A549 (cell line): ENCODE results near the gene PCDHB12. TPM values are rescaled to one million over a fixed set of nuclear protein-coding genes. Genes with fewer than 3 reads are reported as not detected.
A peak's percentile ranks its signal among the peaks of the same experiment; 100 is the strongest.
"Not testable (repeated sequence)": the region's sequence is repeated elsewhere in the genome, so short reads cannot be mapped to it uniquely, and the experiment has no call there.

ENCODE experiments used
- ATAC-seq, 2 experiments: fragments of 200-7000 bp in 1 of 2; fragments of >200 bp in 1 of 2; cut with Nextera tagmentation in 1 of 2; cut with Tn5 transposase in 1 of 2; 3 replicates each; pipeline versions ENCODE4 v1.8.0 to v1.9.1; 2018 to 2020; ENCODE audit warnings: mild to moderate bottlenecking in 1 of 2, moderate library complexity in 1 of 2
- CTCF ChIA-PET: fragments of 300-600 bp; sonication (Branson Sonifier 250); formaldehyde crosslinking; extraction: SDS; loops from one replicate; lab custom pipeline; 2021; ENCODE audit warnings: antibody characterized with exemption, inconsistent platforms; lab: Yijun Ruan, JAX
- POLR2A ChIA-PET: fragments of 350-600 bp; formaldehyde crosslinking; extraction: SDS; loops from one replicate; lab custom pipeline; 2021; ENCODE audit warnings: antibody characterized with exemption, inconsistent platforms; lab: Yijun Ruan, JAX
- DNase-seq, 2 experiments: peaks; one replicate each; pipeline versions ENCODE4 v3.0.0 to v3.0.0-alpha.2; 2011 to 2016; ENCODE audit warnings: low read depth in 1 of 2, low spot score in 1 of 2
- FAIRE-seq: peaks from 2 replicates; lab custom pipeline; 2011; peaks lifted over from hg19 to GRCh38; lab: Jason Lieb, UNC
- H3K27ac ChIP-seq, 2 experiments: fragments of >200 bp; sonication (Bioruptor Twin); formaldehyde crosslinking; 3 replicates each; pipeline ENCODE4 v1.5.1; 2016 to 2017
- H3K4me1 ChIP-seq: fragments of >200 bp; sonication (Bioruptor Twin); formaldehyde crosslinking; 3 replicates; pipeline ENCODE4 v1.6.1; 2016
- H3K4me2 ChIP-seq: fragments of >200 bp; sonication (Bioruptor Twin); formaldehyde crosslinking; 3 replicates; pipeline ENCODE4 v1.6.1; 2016
- H3K4me3 ChIP-seq: fragments of >200 bp; sonication (Bioruptor Twin); formaldehyde crosslinking; 3 replicates; pipeline ENCODE4 v1.5.1; 2016
- H3K9me3 ChIP-seq: fragments of >200 bp; sonication (Bioruptor Twin); formaldehyde crosslinking; 3 replicates; pipeline ENCODE4 v1.6.1; 2016
- HOXB13 ChIP-seq: fragments of 250-450 bp; sonication (Bioruptor Pico); IDR thresholded peaks from 2 replicates; pipeline ENCODE4 v1.5.0; 2020; ENCODE audit warnings: low read depth, mild to moderate bottlenecking, moderate library complexity
- RAD21 ChIP-seq, 2 experiments: fragments of >200 bp in 1 of 2; sonication (Bioruptor Twin) in 1 of 2; formaldehyde crosslinking in 1 of 2; IDR thresholded peaks in 1 of 2; conservative IDR thresholded peaks in 1 of 2; 2 replicates in 1 of 2; 3 replicates in 1 of 2; pipeline ENCODE4 v1.6.1; 2012 to 2018; ENCODE audit warnings: inconsistent platforms in 1 of 2
- WGBS: methylation state at CpG from one replicate; pipeline ENCODE4 v1.1.6; 2017; ENCODE audit errors: missing lambda C conversion rate; 5-methylcytosine and 5-hydroxymethylcytosine counted together
- polyA plus RNA-seq, 4 experiments: library from polyadenylated mRNA; depleted of rRNA in 3 of 4; stranded (reverse); fragments of >200 nt; fragmentation: RNase III in 1 of 4; extraction: RNeasy Plus Mini Kit Qiagen cat#74134 plus additional on column Dnase treatment in 1 of 4; gene quantifications; 2 replicates in 3 of 4; 3 replicates in 1 of 4; pipeline ENCODE4 v1.2.3, GENCODE V29; 2011 to 2017
- TF ChIP-seq, protein P1 (sequence below): fragments of >200 bp; sonication (Bioruptor Twin); formaldehyde crosslinking; IDR thresholded peaks from 3 replicates; pipeline ENCODE4 v1.5.1; 2016

The PCDHB12 gene
- polyA plus RNA-seq, 2 of the 4 experiments (the other 2 are of a cell fraction) = 0.05 TPM; not detected in 1

DNA sequence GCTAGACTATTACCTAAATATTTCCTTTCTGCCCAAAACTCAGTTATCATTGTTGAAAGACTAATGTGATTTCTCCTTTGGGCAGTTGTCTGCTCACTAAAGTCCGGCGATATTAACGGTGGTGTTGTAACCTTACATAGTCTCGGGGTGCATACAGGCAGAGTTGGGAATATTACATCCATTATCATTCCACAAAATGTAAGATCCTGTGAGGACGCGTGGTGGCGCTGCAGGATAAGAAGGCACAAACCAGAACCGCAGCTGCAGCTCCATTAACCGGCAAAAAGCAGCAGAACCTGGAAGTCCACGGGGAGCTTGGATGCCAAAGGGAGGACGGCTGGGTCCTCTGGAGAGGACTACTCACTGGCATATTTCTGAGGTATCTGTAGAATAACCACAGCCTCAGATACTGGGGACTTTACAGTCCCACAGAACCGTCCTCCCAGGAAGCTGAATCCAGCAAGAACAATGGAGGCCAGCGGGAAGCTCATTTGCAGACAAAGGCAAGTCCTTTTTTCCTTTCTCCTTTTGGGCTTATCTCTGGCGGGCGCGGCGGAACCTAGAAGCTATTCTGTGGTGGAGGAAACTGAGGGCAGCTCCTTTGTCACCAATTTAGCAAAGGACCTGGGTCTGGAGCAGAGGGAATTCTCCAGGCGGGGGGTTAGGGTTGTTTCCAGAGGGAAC, 5.3 kb downstream of the PCDHB12 start, which contains the start of gene PCDHB13:
Gene PCDHB13, plus strand, starts transcription at position 264 of the 684 bp plus-strand sequence. Its CDS starts 205 bp downstream, at position 469.
- H3K9me3 ChIP-seq = peaks cover 10% of the 10 kb centered on the region
- H3K4me2 ChIP-seq, H3K4me3 ChIP-seq, H3K4me1 ChIP-seq, FAIRE-seq, POLR2A ChIA-PET, H3K27ac ChIP-seq: not testable (repeated sequence)
- ATAC-seq = peak; percentile 59 to 73; a peak in 5 of 6 replicates
- CTCF ChIA-PET = interaction anchor here (0.8 to 1.4 kb wide), 5 partner anchors 10 to 386 kb away, joined by 3 to 6 read pairs (median 3); partner anchors contain the start of genes PCDHA6, PCDHB10 and PCDHB14
- peak in 1 of 2 experiments; percentile 53 for DNase-seq
- TF ChIP-seq RAD21 (conservative IDR thresholded peaks at IDR 0.05 in 1 of 2, IDR thresholded peaks at IDR 0.05 in 1 of 2) = peak in 1 of 2 experiments; percentile 28; a peak in 1 of 5 replicates
- WGBS = 2% methylated on average over 13 of the region's 18 CpGs

DNA sequence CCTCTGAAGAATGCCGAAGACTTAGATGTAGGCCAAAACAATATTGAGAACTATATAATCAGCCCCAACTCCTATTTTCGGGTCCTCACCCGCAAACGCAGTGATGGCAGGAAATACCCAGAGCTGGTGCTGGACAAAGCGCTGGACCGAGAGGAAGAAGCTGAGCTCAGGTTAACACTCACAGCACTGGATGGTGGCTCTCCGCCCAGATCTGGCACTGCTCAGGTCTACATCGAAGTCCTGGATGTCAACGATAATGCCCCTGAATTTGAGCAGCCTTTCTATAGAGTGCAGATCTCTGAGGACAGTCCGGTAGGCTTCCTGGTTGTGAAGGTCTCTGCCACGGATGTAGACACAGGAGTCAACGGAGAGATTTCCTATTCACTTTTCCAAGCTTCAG, 6.1 kb downstream of the PCDHB12 start:
- WGBS = 49% methylated on average over 9 of the region's 12 CpGs

DNA sequence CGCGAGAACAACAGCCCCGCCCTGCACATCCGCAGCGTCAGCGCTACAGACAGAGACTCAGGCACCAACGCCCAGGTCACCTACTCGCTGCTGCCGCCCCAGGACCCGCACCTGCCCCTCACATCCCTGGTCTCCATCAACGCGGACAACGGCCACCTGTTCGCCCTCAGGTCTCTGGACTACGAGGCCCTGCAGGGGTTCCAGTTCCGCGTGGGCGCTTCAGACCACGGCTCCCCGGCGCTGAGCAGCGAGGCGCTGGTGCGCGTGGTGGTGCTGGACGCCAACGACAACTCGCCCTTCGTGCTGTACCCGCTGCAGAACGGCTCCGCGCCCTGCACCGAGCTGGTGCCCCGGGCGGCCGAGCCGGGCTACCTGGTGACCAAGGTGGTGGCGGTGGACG, 7.0 kb downstream of the PCDHB12 start:
- CTCF ChIA-PET, H3K4me2 ChIP-seq, DNase-seq, POLR2A ChIA-PET, H3K27ac ChIP-seq, ATAC-seq, FAIRE-seq, H3K4me1 ChIP-seq, H3K4me3 ChIP-seq: not testable (repeated sequence)
- H3K9me3 ChIP-seq = peaks cover 11% of the 10 kb centered on the region; the same call in 2 of the 3 replicates
- WGBS = 74% methylated on average over 15 of the region's 40 CpGs

More for the DNA sequence above, 6.1 kb downstream of the PCDHB12 start:
- H3K4me1 ChIP-seq, POLR2A ChIA-PET, H3K4me3 ChIP-seq, H3K4me2 ChIP-seq, FAIRE-seq, DNase-seq, H3K27ac ChIP-seq, H3K9me3 ChIP-seq, ATAC-seq: not testable (repeated sequence)
- CTCF ChIA-PET = interaction anchor here (0.8 to 1.4 kb wide), 2 partner anchors 9 to 22 kb away, joined by 3 to 6 read pairs; partner anchors contain the start of genes PCDHB10 and PCDHB14

DNA sequence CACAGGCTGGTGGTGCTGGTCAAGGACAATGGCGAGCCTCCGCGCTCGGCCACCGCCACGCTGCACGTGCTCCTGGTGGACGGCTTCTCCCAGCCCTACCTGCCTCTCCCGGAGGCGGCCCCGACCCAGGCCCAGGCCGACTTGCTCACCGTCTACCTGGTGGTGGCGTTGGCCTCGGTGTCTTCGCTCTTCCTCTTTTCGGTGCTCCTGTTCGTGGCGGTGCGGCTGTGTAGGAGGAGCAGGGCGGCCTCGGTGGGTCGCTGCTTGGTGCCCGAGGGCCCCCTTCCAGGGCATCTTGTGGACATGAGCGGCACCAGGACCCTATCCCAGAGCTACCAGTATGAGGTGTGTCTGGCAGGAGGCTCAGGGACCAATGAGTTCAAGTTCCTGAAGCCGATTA, 7.5 kb downstream of the PCDHB12 start:
- H3K4me3 ChIP-seq, H3K4me1 ChIP-seq, POLR2A ChIA-PET, CTCF ChIA-PET, FAIRE-seq, H3K27ac ChIP-seq, DNase-seq, H3K4me2 ChIP-seq, ATAC-seq: not testable (repeated sequence)
- H3K9me3 ChIP-seq = peaks cover 11% of the 10 kb centered on the region; the same call in 2 of the 3 replicates
- WGBS = 39% methylated on average over 10 of the region's 26 CpGs

DNA sequence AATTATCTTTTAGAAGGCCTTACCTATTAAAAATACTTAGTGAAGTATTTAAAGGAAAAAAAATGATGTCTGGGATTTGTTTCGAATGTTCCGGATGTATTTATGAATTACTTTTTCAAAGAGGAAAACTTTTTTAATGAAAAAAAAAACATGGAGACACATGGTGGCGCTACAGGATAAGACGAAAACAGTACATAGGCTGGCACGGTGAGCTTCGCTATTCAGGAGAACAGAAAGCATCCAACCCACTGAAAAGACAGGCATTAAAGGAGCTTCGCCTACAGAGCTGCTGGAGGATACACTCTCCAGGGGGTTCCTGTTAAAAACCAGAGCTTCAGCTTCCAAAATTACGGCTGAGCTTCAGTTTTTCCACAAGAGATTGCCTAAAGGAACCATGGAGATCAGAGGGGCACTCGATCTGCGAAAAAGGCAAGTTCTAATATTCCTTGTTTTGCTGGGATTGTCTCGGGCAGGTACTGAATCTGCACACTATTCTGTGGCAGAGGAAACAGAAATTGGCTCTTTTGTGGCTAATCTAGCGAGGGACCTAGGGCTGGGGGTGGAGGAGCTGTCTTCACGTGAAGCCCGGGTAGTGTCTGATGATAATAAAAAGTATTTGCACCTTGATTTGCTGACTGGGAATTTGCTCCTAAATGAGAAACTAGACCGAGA, 14.7 kb downstream of the PCDHB12 start, which contains the start of gene PCDHB14:
Gene PCDHB14, plus strand, starts transcription at position 232 of the 672 bp plus-strand sequence. Its CDS starts 163 bp downstream, at position 395.
- ATAC-seq (peak in 1 of 2 experiments; percentile 69; a peak in 3 of 6 replicates), DNase-seq (peak in 1 of 2 experiments; percentile 36), FAIRE-seq (no peak)
- H3K4me1 ChIP-seq = no peaks in the 10 kb centered on the region
- peak within 1 kb of the TSS; percentile 55 for H3K4me2 ChIP-seq
- H3K27ac ChIP-seq = no peak within 1 kb of the TSS
- peaks cover 30% of the 10 kb centered on the region for H3K9me3 ChIP-seq
- H3K4me3 ChIP-seq = peak within 1 kb of the TSS; percentile 17; the same call in 1 of the 3 replicates
- ChIA-PET CTCF (interaction anchor here (0.6 to 1.8 kb wide), 14 partner anchors 9 to 395 kb away, joined by 3 to 13 read pairs (median 4); partner anchors contain the start of genes DIAPH1, PCDHA6, PCDHB11 and PCDHB13), POLR2A (interaction anchor here (1.0 kb wide), 1 partner anchor 139 kb away, joined by 3 read pairs; no protein-coding TSS in a partner anchor)
- peak; percentile 49 to 55 for TF ChIP-seq RAD21 (conservative IDR thresholded peaks at IDR 0.05 in 1 of 2, IDR thresholded peaks at IDR 0.05 in 1 of 2)
- TF ChIP-seq, protein P1, sequence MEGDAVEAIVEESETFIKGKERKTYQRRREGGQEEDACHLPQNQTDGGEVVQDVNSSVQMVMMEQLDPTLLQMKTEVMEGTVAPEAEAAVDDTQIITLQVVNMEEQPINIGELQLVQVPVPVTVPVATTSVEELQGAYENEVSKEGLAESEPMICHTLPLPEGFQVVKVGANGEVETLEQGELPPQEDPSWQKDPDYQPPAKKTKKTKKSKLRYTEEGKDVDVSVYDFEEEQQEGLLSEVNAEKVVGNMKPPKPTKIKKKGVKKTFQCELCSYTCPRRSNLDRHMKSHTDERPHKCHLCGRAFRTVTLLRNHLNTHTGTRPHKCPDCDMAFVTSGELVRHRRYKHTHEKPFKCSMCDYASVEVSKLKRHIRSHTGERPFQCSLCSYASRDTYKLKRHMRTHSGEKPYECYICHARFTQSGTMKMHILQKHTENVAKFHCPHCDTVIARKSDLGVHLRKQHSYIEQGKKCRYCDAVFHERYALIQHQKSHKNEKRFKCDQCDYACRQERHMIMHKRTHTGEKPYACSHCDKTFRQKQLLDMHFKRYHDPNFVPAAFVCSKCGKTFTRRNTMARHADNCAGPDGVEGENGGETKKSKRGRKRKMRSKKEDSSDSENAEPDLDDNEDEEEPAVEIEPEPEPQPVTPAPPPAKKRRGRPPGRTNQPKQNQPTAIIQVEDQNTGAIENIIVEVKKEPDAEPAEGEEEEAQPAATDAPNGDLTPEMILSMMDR = peak; percentile 32; the same call in 2 of the 3 replicates
- no peak for TF ChIP-seq HOXB13
- 8% methylated on average over 15 of the region's 15 CpGs for WGBS

DNA sequence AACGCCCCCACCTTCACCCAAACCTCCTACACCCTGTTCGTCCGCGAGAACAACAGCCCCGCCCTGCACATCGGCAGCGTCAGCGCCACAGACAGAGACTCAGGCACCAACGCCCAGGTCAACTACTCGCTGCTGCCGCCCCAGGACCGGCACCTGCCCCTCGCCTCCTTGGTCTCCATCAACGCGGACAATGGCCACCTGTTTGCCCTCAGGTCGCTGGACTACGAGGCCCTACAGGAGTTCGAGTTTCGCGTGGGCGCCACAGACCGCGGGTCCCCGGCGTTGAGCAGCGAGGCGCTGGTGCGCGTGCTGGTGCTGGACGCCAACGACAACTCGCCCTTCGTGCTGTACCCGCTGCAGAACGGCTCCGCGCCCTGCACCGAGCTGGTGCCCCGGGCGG, 16.3 kb downstream of the PCDHB12 start:
- ATAC-seq, H3K4me1 ChIP-seq, H3K4me2 ChIP-seq, H3K27ac ChIP-seq, FAIRE-seq, DNase-seq, POLR2A ChIA-PET, H3K4me3 ChIP-seq: not testable (repeated sequence)
- CTCF ChIA-PET = interaction anchor here (1.3 kb wide), 1 partner anchor 336 kb away, joined by 3 read pairs; no protein-coding TSS in a partner anchor
- 77% methylated on average over 25 of the region's 40 CpGs for WGBS
- peaks cover 20% of the 10 kb centered on the region; the same call in 1 of the 3 replicates for H3K9me3 ChIP-seq

DNA sequence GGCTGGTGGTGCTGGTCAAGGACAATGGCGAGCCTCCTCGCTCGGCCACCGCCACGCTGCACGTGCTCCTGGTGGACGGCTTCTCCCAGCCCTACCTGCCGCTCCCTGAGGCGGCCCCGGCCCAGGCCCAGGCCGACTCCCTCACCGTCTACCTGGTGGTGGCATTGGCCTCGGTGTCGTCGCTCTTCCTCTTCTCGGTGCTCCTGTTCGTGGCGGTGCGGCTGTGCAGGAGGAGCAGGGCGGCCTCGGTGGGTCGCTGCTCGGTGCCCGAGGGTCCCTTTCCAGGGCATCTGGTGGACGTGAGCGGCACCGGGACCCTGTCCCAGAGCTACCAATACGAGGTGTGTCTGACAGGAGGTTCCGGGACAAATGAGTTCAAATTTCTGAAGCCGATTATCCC, 16.9 kb downstream of the PCDHB12 start:
- DNase-seq, H3K4me3 ChIP-seq, POLR2A ChIA-PET, ATAC-seq, H3K4me2 ChIP-seq, FAIRE-seq, H3K4me1 ChIP-seq, H3K27ac ChIP-seq: not testable (repeated sequence)
- 57% methylated on average over 6 of the region's 30 CpGs for WGBS
- H3K9me3 ChIP-seq = peaks cover 19% of the 10 kb centered on the region; the same call in 1 of the 3 replicates
- CTCF ChIA-PET = interaction anchor here (0.8 kb wide), 1 partner anchor 332 kb away, joined by 3 read pairs; no protein-coding TSS in a partner anchor
